H1 (cell line): ENCODE data around the gene KIF25. TPM values are rescaled to one million over a fixed set of nuclear protein-coding genes. Genes with fewer than 3 reads are reported as not detected.

Experiments used
- BACH1 ChIP-seq: IDR thresholded peaks from 2 replicates; pipeline ENCODE4 v1.6.1; 2012; ENCODE audit warnings: low read length, improper control_type of control experiment
- CHD7 ChIP-seq: fragments of 300-600 bp; sonication (generic); IDR thresholded peaks from 2 replicates; pipeline ENCODE4 v1.7.1; 2012; ENCODE audit warnings: low read length, moderate library complexity, mild to moderate bottlenecking, inconsistent platforms; ENCODE audit not compliant: insufficient replicate concordance
- EP300 ChIP-seq, 2 experiments: IDR thresholded peaks; 1 replicate in 1 of 2; 2 replicates in 1 of 2; pipeline ENCODE4 v1.6.1; 2011 to 2012; ENCODE audit warnings: low read depth in 2 of 2, low read length in 2 of 2, mild to moderate bottlenecking in 2 of 2, borderline replicate concordance in 1 of 2, inconsistent platforms in 1 of 2, moderate library complexity in 1 of 2
- EZH2 ChIP-seq: fragments of 200-600 bp; sonication (generic); IDR thresholded peaks from 2 replicates; pipeline ENCODE4 v1.7.1; 2012; ENCODE audit warnings: low read depth, mild to moderate bottlenecking, moderate library complexity, low read length, inconsistent platforms; ENCODE audit not compliant: severe bottlenecking
- JUN ChIP-seq: IDR thresholded peaks from 2 replicates; pipeline ENCODE4 v1.6.1; 2011; ENCODE audit warnings: low read depth, mild to moderate bottlenecking, improper control_type of control experiment, low read length
- NRF1 ChIP-seq: IDR thresholded peaks from 2 replicates; pipeline ENCODE4 v1.6.1; 2011; ENCODE audit warnings: mild to moderate bottlenecking, low read depth, low read length, improper control_type of control experiment
- RAD21 ChIP-seq, 2 experiments: IDR thresholded peaks in 1 of 2; conservative IDR thresholded peaks in 1 of 2; 2 replicates each; pipeline ENCODE4 v1.6.1; 2011; ENCODE audit warnings: low read depth in 2 of 2, low read length in 2 of 2, improper control_type of control experiment in 1 of 2, inconsistent platforms in 1 of 2, mild to moderate bottlenecking in 1 of 2, moderate library complexity in 1 of 2
- RFX5 ChIP-seq: IDR thresholded peaks from 2 replicates; pipeline ENCODE4 v1.6.1; 2011; ENCODE audit warnings: low read depth, low read length, improper control_type of control experiment, borderline replicate concordance
- TAF1 ChIP-seq: IDR thresholded peaks from 2 replicates; pipeline ENCODE4 v1.6.1; 2011; ENCODE audit warnings: mild to moderate bottlenecking, low read depth, low read length
- ZNF274 ChIP-seq: IDR thresholded peaks from 2 replicates; pipeline ENCODE4 v1.7.0; 2012; ENCODE audit warnings: low read length, borderline replicate concordance; ENCODE audit errors: extremely low read depth
- polyA plus RNA-seq, 7 experiments: library from polyadenylated mRNA; depleted of rRNA in 3 of 7; stranded (reverse) in 5 of 7; unstranded in 2 of 7; fragments of >200 nt in 5 of 7; fragments of 200-250 nt in 2 of 7; gene quantifications; 1 replicate in 5 of 7; 2 replicates in 1 of 7; 4 replicates in 1 of 7; pipeline versions ENCODE4 v1.2.1 to v1.2.3, GENCODE V29; 2011 to 2013; ENCODE audit warnings: missing spikeins in 2 of 7, mixed read lengths in 2 of 7
- total RNA-seq: library from RNA; stranded (reverse); fragmentation: NEBNext Ultra II Directional; extraction: Animal tissue kit (Norgen Biotek cat#: 25700); gene quantifications from 2 replicates; pipeline ENCODE4 v1.2.1, GENCODE V29; 2021

The KIF25 gene
- total and polyA plus RNA-seq, 2 of the 8 experiments (the other 6 are each of a cell fraction or from before 2014, with no cell fraction given), result 1.5 to 2.0 TPM

- TF ChIP-seq CHD7 (no peak), TAF1 (no peak), RAD21 (IDR thresholded peaks at IDR 0.05 in 1 of 2, conservative IDR thresholded peaks at IDR 0.05 in 1 of 2; ENCODE audit: low read depth in 2 of 2, low read length in 2 of 2) (no peak), JUN (no peak), RFX5 (no peak), NRF1 (no peak), EP300 (IDR thresholded peaks at IDR 0.05; ENCODE audit: borderline replicate concordance in 1 of 2, low read depth in 2 of 2, low read length in 2 of 2) (no peak), EZH2 (no peak), BACH1 (no peak), ZNF274 (no peak)
- TF ChIP-seq, all 59 proteins: peak for 0
These were observed 48.8 kb upstream of the KIF25 start (continued) for GRCh38 chr6:167948716-167949115.
